ENCODE data around the gene PDE5A. TPM values are rescaled to one million over a fixed set of nuclear protein-coding genes. Genes with fewer than 3 reads are reported as not detected.

PDE5A gene
- total RNA-seq, 2 experiments from 2014 or later = 0.64 to 0.87 TPM

DNA sequence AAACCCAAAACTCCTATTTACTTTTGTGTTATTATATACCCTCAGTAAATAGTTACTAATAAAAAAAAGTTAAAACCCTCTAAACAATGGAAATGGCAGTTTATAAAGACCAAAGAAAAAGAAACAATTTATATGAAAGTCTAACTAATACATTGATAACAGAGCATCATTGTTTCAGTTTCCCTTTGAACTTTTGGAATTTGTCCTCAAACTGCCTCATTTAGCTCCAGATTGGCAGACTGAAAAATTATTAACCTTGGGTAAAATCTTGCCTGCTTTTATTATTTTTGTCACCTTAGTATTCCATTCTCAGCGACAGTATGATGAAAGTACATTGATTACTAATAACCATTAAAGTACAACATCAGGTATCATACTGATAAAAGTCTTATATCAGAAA is 124.0 kb downstream of the PDE5A start:
- Mint-ChIP-seq H3K4me3 (no peak overlapping the region), H3K9me3 (no peaks in the 10 kb centered on the region), H3K36me3 (peaks cover 12% of the 10 kb centered on the region), H3K27ac (no peak overlapping the region), H3K27me3 (no peaks in the 10 kb centered on the region), H3K4me1 (ENCODE audit: low read depth) (no peaks in the 10 kb centered on the region)
- no peak for DNase-seq
- ChIA-PET POLR2A (no interaction called here), CTCF (interaction anchor here (0.6 kb wide), 1 partner anchor 122 kb away, joined by 3 read pairs; no protein-coding TSS in a partner anchor)
- intact Hi-C loops (cut with micrococcal nuclease) = no loop called here

DNA sequence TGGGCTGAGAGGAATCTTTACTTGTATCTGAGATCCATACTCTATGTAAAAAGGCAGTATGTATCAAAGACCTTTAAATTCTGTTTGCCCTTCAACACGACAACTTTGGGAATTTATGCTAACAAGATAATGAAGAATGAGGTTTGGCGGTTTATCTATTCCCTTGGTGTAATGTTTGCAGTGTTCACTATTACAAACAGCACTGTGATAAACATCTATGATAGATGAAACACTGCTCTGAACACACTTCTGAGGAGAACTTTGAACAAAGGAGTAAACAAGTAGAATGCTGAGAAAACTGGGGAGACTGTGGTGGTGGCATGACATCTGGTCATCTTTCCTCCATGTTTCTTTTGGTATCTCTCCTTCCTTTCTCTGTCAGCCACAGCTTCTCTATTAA is 126.9 kb downstream of the PDE5A start:
- ChIA-PET CTCF (no interaction called here), POLR2A (no interaction called here)
- no peak for DNase-seq
- Mint-ChIP-seq H3K4me1 (ENCODE audit: low read depth) (no peaks in the 10 kb centered on the region), H3K27ac (no peak overlapping the region), H3K4me3 (no peak overlapping the region), H3K36me3 (peaks cover 19% of the 10 kb centered on the region), H3K27me3 (no peaks in the 10 kb centered on the region), H3K9me3 (no peaks in the 10 kb centered on the region)
- intact Hi-C loops (cut with micrococcal nuclease) = no loop called here

GRCh38 chr4:119498527-119498926 is 130.1 kb downstream of the PDE5A start:
- Mint-ChIP-seq H3K9me3 (no peaks in the 10 kb centered on the region), H3K27me3 (no peaks in the 10 kb centered on the region), H3K27ac (no peak overlapping the region), H3K4me1 (ENCODE audit: low read depth) (no peaks in the 10 kb centered on the region), H3K4me3 (no peak overlapping the region), H3K36me3 (peaks cover 28% of the 10 kb centered on the region)
- POLR2A ChIA-PET = no interaction called here
- intact Hi-C loops (cut with micrococcal nuclease) = no loop called here
- CTCF ChIA-PET = no interaction called here
- no peak for DNase-seq

DNA sequence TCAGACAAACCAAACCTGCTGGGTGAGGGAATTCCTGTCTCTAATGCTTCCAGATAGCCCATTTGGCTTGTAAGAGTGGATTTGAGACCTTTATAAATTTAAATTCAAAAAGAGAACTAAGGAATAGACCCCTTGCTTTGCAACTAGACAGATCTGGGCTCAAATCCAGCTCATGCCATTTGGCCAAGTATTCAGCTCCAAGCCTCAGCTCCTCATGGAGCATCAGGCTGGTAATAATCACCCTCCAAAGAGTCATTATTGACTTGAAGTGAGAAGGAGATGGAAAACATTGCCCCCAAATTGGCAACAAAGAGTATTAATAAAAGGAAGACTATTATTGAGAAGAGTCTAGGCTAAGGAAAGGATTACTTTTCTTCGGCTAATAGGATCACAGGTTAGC is 134.7 kb downstream of the PDE5A start:
- intact Hi-C loops (cut with micrococcal nuclease) = loop anchor here (5.0 kb wide), 1 partner anchor 512 kb away; no protein-coding TSS in a partner anchor
- POLR2A ChIA-PET = no interaction called here

GRCh38 chr4:119493419-119493818 is 135.2 kb downstream of the PDE5A start:
- no peak overlapping the region for H3K4me3 Mint-ChIP-seq
- no peaks in the 10 kb centered on the region for H3K27me3 Mint-ChIP-seq
- intact Hi-C loops (cut with micrococcal nuclease) = loop anchor here (5.0 kb wide), 1 partner anchor 511 kb away; no protein-coding TSS in a partner anchor
- POLR2A ChIA-PET = no interaction called here
- no peaks in the 10 kb centered on the region for H3K9me3 Mint-ChIP-seq
- peaks cover 12% of the 10 kb centered on the region for H3K36me3 Mint-ChIP-seq
- H3K27ac Mint-ChIP-seq = no peak overlapping the region
- no peak for DNase-seq
- no peaks in the 10 kb centered on the region for H3K4me1 Mint-ChIP-seq (ENCODE audit: low read depth)
- CTCF ChIA-PET = interaction anchor here (0.6 to 1.3 kb wide), 5 partner anchors 178 to 512 kb away, joined by 3 to 8 read pairs (median 4); no protein-coding TSS in a partner anchor

More for the DNA sequence above, 134.7 kb downstream of the PDE5A start:
- Mint-ChIP-seq H3K27me3 (no peaks in the 10 kb centered on the region), H3K9me3 (no peaks in the 10 kb centered on the region), H3K27ac (no peak overlapping the region), H3K4me3 (no peak overlapping the region), H3K36me3 (peaks cover 16% of the 10 kb centered on the region), H3K4me1 (ENCODE audit: low read depth) (no peaks in the 10 kb centered on the region)
- CTCF ChIA-PET = interaction anchor here (0.9 to 1.3 kb wide), 4 partner anchors 178 to 512 kb away, joined by 3 to 8 read pairs (median 4); no protein-coding TSS in a partner anchor
- no peak for DNase-seq

DNA sequence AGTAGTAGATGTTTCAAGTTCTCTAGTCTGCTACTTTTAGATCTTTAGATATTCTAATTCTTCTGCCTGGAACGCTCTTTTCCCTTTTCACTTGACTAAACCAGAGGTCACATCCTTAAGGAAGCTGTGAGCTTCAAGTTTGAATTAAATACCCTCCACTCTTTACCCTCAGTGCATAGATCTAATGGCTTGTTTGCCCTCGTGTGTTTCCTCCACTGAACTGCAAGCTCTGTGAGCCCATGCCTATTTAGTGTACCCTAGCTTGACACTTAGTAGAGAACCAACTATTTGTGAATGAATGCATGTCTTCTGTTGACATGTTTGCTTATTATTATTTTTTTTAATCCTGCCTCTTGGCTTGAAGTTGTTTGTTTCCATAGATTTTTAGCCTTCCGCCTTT is 138.3 kb downstream of the PDE5A start:
- ChIA-PET CTCF (no interaction called here), POLR2A (no interaction called here)
- DNase-seq = no peak
- Mint-ChIP-seq H3K27ac (no peak overlapping the region), H3K9me3 (no peaks in the 10 kb centered on the region), H3K4me3 (no peak overlapping the region), H3K27me3 (no peaks in the 10 kb centered on the region), H3K4me1 (ENCODE audit: low read depth) (no peaks in the 10 kb centered on the region), H3K36me3 (peaks cover 5% of the 10 kb centered on the region)
- intact Hi-C loops (cut with micrococcal nuclease) = loop anchor here (5.0 kb wide), 1 partner anchor 508 kb away; no protein-coding TSS in a partner anchor

GRCh38 chr4:119489305-119489704 is 139.3 kb downstream of the PDE5A start:
- no peaks in the 10 kb centered on the region for H3K27me3 Mint-ChIP-seq
- no peak for DNase-seq
- CTCF ChIA-PET = interaction anchor here (1.7 kb wide), 1 partner anchor 447 kb away, joined by 4 read pairs; no protein-coding TSS in a partner anchor
- peaks cover 2% of the 10 kb centered on the region for H3K9me3 Mint-ChIP-seq
- intact Hi-C loops (cut with micrococcal nuclease) = no loop called here
- POLR2A ChIA-PET = no interaction called here
- no peaks in the 10 kb centered on the region for H3K4me1 Mint-ChIP-seq (ENCODE audit: low read depth)
- no peak overlapping the region for H3K27ac Mint-ChIP-seq
- no peak overlapping the region for H3K4me3 Mint-ChIP-seq
- peaks cover 6% of the 10 kb centered on the region for H3K36me3 Mint-ChIP-seq

DNA sequence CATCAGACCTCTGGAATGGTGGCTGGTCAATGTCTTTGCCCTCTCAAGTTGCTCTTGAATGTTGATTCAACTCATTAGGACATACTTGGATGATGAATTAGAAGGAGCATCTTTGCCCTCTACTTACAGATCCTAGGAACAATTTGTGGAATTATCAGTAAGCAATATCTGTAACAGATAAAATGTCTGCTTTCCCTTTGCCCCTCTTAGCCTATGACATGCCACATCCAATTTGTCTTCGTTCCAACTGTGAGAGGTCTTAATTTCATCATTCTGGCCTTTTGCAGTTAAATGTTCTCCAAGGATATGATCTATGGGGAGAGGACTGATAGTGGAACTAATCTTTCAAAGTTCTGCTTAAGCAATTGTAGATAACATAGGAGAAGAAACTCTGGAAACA is 148.3 kb downstream of the PDE5A start:
- no peaks in the 10 kb centered on the region for H3K27me3 Mint-ChIP-seq
- ChIA-PET POLR2A (no interaction called here), CTCF (no interaction called here)
- no peak overlapping the region for H3K27ac Mint-ChIP-seq
- intact Hi-C loops (cut with micrococcal nuclease) = no loop called here
- no peaks in the 10 kb centered on the region for H3K4me1 Mint-ChIP-seq (ENCODE audit: low read depth)
- peaks cover 48% of the 10 kb centered on the region for H3K36me3 Mint-ChIP-seq
- peaks cover 8% of the 10 kb centered on the region for H3K9me3 Mint-ChIP-seq
- DNase-seq = no peak
- no peak overlapping the region for H3K4me3 Mint-ChIP-seq

GRCh38 chr4:119479835-119480234 is 148.8 kb downstream of the PDE5A start:
- ChIA-PET CTCF (no interaction called here), POLR2A (no interaction called here)
- H3K4me1 Mint-ChIP-seq (ENCODE audit: low read depth) = no peaks in the 10 kb centered on the region
- no peak for DNase-seq
- intact Hi-C loops (cut with micrococcal nuclease) = no loop called here
- H3K4me3 Mint-ChIP-seq = no peak overlapping the region
- H3K27me3 Mint-ChIP-seq = no peaks in the 10 kb centered on the region
- H3K9me3 Mint-ChIP-seq = peaks cover 8% of the 10 kb centered on the region
- no peak overlapping the region for H3K27ac Mint-ChIP-seq
- H3K36me3 Mint-ChIP-seq = peaks cover 50% of the 10 kb centered on the region

- no peak overlapping the region for H3K4me3 Mint-ChIP-seq
- H3K27me3 Mint-ChIP-seq = no peaks in the 10 kb centered on the region
- CTCF ChIA-PET = no interaction called here
- no peaks in the 10 kb centered on the region for H3K4me1 Mint-ChIP-seq (ENCODE audit: low read depth)
- H3K9me3 Mint-ChIP-seq = peaks cover 6% of the 10 kb centered on the region
- H3K27ac Mint-ChIP-seq = no peak overlapping the region
- intact Hi-C loops (cut with micrococcal nuclease) = no loop called here
- POLR2A ChIA-PET = no interaction called here
- DNase-seq = no peak
- H3K36me3 Mint-ChIP-seq = peaks cover 49% of the 10 kb centered on the region
Observed at GRCh38 chr4:119479180-119479808, 149.3 kb downstream of the PDE5A start.

DNA sequence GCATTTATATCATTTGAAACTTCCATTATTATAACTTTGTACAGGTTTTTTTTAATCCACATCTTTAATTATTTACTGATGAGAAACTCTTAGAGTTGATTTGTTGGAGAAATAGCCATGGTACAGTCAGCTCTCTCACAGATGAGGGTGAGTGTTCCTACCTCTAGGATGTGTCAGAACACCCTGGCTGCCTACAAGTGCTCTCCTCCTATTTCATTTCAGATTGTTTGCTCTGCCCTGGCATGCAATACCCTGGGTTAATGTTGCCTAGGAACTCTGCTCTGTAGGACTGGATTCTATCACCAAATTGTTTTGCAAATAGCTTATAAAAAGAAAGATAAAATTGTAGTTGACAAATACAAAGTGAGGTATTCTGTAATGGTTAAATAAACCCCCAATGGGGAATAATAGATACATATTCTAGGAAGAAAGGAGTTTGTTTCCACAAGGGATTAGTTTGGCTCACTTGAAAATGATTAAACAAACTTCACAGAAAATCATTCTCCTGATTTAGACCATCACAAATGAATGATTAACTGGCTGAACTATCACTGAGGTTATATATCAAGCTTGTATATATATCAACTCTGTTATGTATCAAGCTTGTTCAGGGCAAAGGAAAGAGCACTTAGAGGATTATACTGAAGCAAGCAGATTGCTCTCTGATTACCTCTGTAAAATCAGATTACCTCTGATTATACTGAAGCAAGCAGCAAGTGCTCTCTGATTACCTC is 150.0 kb downstream of the PDE5A start:
- Mint-ChIP-seq H3K4me1 (ENCODE audit: low read depth) (no peaks in the 10 kb centered on the region), H3K27me3 (no peaks in the 10 kb centered on the region), H3K27ac (no peak overlapping the region), H3K36me3 (peaks cover 48% of the 10 kb centered on the region), H3K4me3 (no peak overlapping the region), H3K9me3 (peaks cover 3% of the 10 kb centered on the region)
- ChIA-PET POLR2A (no interaction called here), CTCF (no interaction called here)
- DNase-seq = no peak
- intact Hi-C loops (cut with micrococcal nuclease) = no loop called here

- H3K9me3 Mint-ChIP-seq = peaks cover 3% of the 10 kb centered on the region
- POLR2A ChIA-PET = no interaction called here
- H3K4me3 Mint-ChIP-seq = no peak overlapping the region
- intact Hi-C loops (cut with micrococcal nuclease) = no loop called here
- CTCF ChIA-PET = interaction anchor here (0.6 kb wide), 1 partner anchor 8 kb away, joined by 3 read pairs; no protein-coding TSS in a partner anchor
- DNase-seq = no peak
- H3K4me1 Mint-ChIP-seq (ENCODE audit: low read depth) = no peaks in the 10 kb centered on the region
- H3K27me3 Mint-ChIP-seq = no peaks in the 10 kb centered on the region
- peaks cover 44% of the 10 kb centered on the region for H3K36me3 Mint-ChIP-seq
- H3K27ac Mint-ChIP-seq = no peak overlapping the region
Observed at GRCh38 chr4:119477412-119478053, 151.1 kb downstream of the PDE5A start.
